BJ (cell line): ENCODE results near the gene NPAS3. TPM values are rescaled to one million over a fixed set of nuclear protein-coding genes. Genes with fewer than 3 reads are reported as not detected.

Experiments
- CTCF ChIA-PET: fragments of 350-600 bp; formaldehyde crosslinking; extraction: SDS; loops from one replicate; lab custom pipeline; 2021; ENCODE audit warnings: antibody characterized with exemption, inconsistent platforms; lab: Yijun Ruan, JAX
- POLR2A ChIA-PET: fragments of 300-600 bp; sonication (Branson Sonifier 250); formaldehyde crosslinking; extraction: SDS; loops from one replicate; lab custom pipeline; 2021; ENCODE audit warnings: antibody characterized with exemption; lab: Charles Lee
- DNase-seq: peaks from one replicate; pipeline ENCODE4 v3.0.0-alpha.2; 2011; ENCODE audit warnings: low read depth
- H3K27me3 ChIP-seq: 2 replicates; pipeline ENCODE4 v1.6.0; 2011; ENCODE audit warnings: low read length; ENCODE audit not compliant: control insufficient read depth, insufficient read depth
- H3K36me3 ChIP-seq: 2 replicates; pipeline ENCODE4 v1.5.1; 2011; ENCODE audit warnings: low read length; ENCODE audit not compliant: control insufficient read depth, insufficient read depth
- H3K4me3 ChIP-seq: 2 replicates; pipeline ENCODE4 v1.5.1; 2011; ENCODE audit warnings: low read depth, mild to moderate bottlenecking, control low read depth, low read length
- polyA plus RNA-seq: library from polyadenylated mRNA; depleted of rRNA; stranded (reverse); fragments of >200 nt; gene quantifications from 2 replicates; pipeline ENCODE4 v1.2.3, GENCODE V29; 2011
- TF ChIP-seq, protein P1 (sequence below): IDR thresholded peaks from 2 replicates; pipeline ENCODE4 v1.5.1; 2011; ENCODE audit warnings: low read depth, mild to moderate bottlenecking, control low read depth, inconsistent platforms, low read length, moderate library complexity; ENCODE audit not compliant: insufficient read depth

The NPAS3 gene
- polyA plus RNA-seq, 1 experiment = 0.09 TPM

DNA sequence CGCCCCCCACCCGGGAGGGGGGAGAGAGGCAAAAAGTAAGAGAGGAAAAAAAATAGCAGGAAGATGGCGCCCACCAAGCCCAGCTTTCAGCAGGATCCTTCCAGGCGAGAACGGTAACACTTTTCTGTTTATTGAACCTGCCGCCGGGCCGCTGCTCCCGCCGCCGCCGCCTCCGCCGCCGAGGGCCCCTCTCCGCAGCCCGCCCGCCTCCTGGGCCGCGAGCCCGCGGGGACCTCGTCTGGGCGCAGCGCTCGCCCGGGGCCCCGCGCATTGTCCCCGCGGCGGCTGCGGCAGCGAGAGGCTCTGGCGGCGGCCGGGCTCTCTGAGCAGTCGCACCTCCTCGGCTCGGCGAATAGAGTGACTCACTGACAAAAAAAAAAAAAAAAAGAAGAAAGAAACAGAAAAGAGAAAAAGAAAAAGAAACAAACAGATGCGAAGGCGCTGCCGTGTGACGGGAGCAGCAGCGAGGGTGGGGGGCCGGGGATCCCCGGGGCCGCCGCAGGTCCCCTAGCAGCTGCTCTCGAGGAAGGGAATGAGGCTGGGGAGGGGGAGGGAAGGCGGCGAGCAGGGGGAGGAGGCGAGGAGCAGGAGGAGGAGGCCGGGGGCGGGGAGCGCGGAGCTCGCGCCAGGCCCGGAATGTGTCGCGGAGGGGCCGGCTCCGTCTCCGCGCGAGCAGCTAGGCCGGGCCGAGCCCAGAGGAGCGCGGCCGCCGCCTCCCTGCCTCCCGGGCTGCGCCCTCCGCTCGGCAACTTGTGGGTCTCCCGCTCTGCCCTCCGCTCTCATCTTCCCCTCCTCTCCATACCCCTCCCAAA lies 781 bp downstream of the NPAS3 start:
- POLR2A ChIA-PET = no interaction called here
- peak overlapping the region; percentile 56 for H3K4me3 ChIP-seq
- CTCF ChIA-PET = interaction anchor here (1.1 to 1.5 kb wide), 2 partner anchors 351 to 364 kb away, joined by 3 to 4 read pairs; no protein-coding TSS in a partner anchor
- TF ChIP-seq, protein P1, sequence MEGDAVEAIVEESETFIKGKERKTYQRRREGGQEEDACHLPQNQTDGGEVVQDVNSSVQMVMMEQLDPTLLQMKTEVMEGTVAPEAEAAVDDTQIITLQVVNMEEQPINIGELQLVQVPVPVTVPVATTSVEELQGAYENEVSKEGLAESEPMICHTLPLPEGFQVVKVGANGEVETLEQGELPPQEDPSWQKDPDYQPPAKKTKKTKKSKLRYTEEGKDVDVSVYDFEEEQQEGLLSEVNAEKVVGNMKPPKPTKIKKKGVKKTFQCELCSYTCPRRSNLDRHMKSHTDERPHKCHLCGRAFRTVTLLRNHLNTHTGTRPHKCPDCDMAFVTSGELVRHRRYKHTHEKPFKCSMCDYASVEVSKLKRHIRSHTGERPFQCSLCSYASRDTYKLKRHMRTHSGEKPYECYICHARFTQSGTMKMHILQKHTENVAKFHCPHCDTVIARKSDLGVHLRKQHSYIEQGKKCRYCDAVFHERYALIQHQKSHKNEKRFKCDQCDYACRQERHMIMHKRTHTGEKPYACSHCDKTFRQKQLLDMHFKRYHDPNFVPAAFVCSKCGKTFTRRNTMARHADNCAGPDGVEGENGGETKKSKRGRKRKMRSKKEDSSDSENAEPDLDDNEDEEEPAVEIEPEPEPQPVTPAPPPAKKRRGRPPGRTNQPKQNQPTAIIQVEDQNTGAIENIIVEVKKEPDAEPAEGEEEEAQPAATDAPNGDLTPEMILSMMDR = no peak
- no peaks in the 10 kb centered on the region for H3K36me3 ChIP-seq
- no peak for DNase-seq
- peaks cover 23% of the 10 kb centered on the region for H3K27me3 ChIP-seq

DNA sequence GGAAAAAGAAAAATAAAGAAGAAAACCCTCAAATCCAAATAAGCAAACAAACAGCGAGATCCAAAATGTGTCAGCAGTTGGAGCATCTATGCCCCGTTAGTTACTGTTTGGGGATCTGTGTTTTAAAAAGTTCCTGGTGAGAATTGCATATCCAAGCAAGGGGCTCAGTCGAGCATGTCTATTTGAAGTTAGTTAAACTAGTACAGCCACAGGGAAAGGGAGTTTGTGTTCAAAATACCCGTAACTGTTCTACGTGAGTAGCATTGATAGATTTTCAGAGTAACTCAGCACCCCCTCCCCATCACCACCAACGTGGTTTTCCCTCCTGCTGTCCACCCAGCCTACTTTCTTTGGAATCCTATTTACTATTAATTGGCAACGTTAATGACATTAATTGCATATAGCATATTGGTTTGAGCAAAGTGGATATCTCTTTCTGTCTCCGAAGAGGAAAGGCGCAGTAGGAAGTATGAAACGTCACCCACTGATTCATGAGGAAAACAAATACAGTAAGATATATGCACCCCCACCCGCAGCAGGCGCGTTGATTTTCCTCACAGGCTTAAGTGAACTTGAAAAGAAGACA lies 1.5 kb downstream of the NPAS3 start:
- Histone ChIP-seq H3K27me3 (peaks cover 19% of the 10 kb centered on the region), H3K36me3 (no peaks in the 10 kb centered on the region), H3K4me3 (peak overlapping the region; percentile 56)
- DNase-seq = no peak
- ChIA-PET POLR2A (no interaction called here), CTCF (interaction anchor here (1.5 kb wide), 1 partner anchor 352 kb away, joined by 4 read pairs; no protein-coding TSS in a partner anchor)
- TF ChIP-seq, protein P1 = no peak

DNA sequence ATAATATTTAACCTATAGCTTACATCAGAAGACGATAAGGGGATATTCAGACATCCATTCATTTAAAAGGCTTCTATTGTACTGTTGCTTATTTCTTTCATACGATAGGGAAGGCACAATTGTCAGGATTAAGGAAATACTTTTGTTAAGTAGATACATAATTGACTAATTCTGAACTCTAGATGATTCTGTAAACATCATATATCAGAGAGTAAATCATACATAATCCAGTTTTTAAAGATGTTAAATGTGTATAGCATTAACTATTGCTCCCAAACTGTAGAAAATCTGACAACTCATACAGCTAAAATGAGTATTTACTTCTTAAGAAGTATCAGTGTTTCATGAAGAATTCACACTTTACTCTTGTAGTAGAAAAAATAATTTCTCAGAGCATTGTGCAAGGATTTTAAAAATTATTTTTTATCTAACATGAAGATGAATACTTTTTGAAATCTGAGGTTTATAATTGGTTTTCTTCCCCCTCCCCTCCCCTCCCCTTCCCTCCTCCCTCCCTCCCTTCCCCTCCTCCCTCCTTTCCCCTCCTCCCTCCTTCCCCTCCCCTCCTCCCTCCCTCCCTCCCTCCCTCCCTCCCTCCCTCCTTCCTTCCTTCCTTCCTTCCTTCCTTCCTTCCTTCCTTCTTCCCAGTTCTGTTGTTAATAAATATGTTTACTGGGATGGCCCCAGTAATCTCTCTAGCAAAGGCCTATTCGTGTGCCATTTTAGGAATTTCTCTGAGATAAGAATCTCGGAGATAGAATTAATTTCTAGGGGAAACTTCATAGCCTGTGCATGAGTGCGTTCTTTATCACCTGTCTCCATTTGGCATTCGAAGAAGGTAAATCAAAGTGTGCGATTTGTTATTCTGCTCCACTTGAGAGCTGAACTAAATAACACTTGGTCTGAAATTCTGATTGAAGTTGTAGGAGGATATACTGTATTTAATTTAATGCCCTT lies 2.3 kb downstream of the NPAS3 start:
- Histone ChIP-seq H3K27me3 (peaks cover 16% of the 10 kb centered on the region), H3K4me3 (no peak overlapping the region), H3K36me3 (no peaks in the 10 kb centered on the region)
- ChIA-PET CTCF (no interaction called here), POLR2A (no interaction called here)
- TF ChIP-seq, protein P1 = no peak
- no peak for DNase-seq

DNA sequence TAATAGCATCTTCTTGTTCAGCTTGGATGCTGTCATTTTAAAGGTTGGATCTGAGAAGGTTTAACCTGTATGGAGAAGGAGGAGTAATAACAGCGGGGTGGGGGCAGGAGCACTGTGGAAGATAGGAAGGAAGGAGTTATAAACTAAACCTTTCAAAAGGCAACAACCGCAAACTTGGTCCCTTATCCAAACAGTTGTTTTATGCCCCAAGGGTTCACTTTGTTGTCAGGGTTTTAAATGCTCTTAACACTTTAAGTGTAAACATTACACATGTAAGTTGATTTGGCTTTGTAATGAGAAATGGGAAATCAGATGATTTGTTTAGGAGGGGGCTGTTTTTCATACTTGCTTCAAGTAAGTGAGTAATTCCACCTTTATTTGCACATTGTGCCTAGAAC lies 3.0 kb downstream of the NPAS3 start:
- no peak for DNase-seq
- CTCF ChIA-PET = no interaction called here
- TF ChIP-seq, protein P1 = no peak
- Histone ChIP-seq H3K4me3 (no peak overlapping the region), H3K27me3 (peaks cover 12% of the 10 kb centered on the region), H3K36me3 (no peaks in the 10 kb centered on the region)
- POLR2A ChIA-PET = no interaction called here
